PC-9 (cell line): Measurements from ENCODE around the gene ADAD1. TPM values are rescaled to one million over a fixed set of nuclear protein-coding genes. Genes with fewer than 3 reads are reported as not detected.

Experiments
- BruUV-seq: library from RNA; stranded (reverse); fragments of 400-500 nt; replicated peaks from 2 replicates; lab custom pipeline; 2021; lab: Mats Ljungman, UMichigan
- CTCF ChIA-PET: fragments of 300-600 bp; sonication (Branson Sonifier 250); formaldehyde crosslinking; loops from one replicate; lab custom pipeline; 2022; ENCODE audit warnings: antibody characterized with exemption; lab: Charles Lee
- POLR2A ChIA-PET: fragments of 300-600 bp; sonication (Branson Sonifier 250); formaldehyde crosslinking; loops from one replicate; lab custom pipeline; 2022; ENCODE audit warnings: antibody characterized with exemption; ENCODE audit not compliant: unreplicated experiment; lab: Charles Lee
- DNase-seq, 2 experiments: peaks; one replicate each; pipeline versions ENCODE4 v3.0.0 to v3.0.0-alpha.2; 2015 to 2022; ENCODE audit warnings: mixed read lengths in 1 of 2
- H2AFZ ChIP-seq: fragments of 200-600 bp; sonication (generic); 2 replicates; pipeline ENCODE4 v1.8.1; 2017; ENCODE audit warnings: antibody characterized with exemption
- H3F3A ChIP-seq: fragments of 200-600 bp; sonication (generic); 2 replicates; pipeline ENCODE4 v1.8.1; 2017; ENCODE audit warnings: antibody characterized with exemption, mild to moderate bottlenecking, low read depth; ENCODE audit not compliant: insufficient read depth
- H3K27ac ChIP-seq: fragments of 200-600 bp; sonication (generic); 2 replicates; pipeline ENCODE4 v1.6.1; 2016; ENCODE audit warnings: mixed run types
- H3K27me3 ChIP-seq: fragments of 200-600 bp; sonication (generic); 2 replicates; pipeline ENCODE4 v1.6.1; 2016; ENCODE audit warnings: low read depth, mixed run types; ENCODE audit not compliant: insufficient read depth
- H3K36me3 ChIP-seq: fragments of 200-600 bp; sonication (generic); 2 replicates; pipeline ENCODE4 v1.6.1; 2016; ENCODE audit warnings: low read depth, mixed run types
- H3K4me1 ChIP-seq: fragments of 200-600 bp; sonication (generic); replicated peaks from 2 replicates; pipeline ENCODE4 v1.6.1; 2016; ENCODE audit warnings: mixed run types; ENCODE audit not compliant: insufficient read depth
- H3K4me2 ChIP-seq: fragments of 200-600 bp; sonication (generic); 2 replicates; pipeline ENCODE4 v1.6.1; 2017; ENCODE audit warnings: mixed run types
- H3K4me3 ChIP-seq: fragments of 200-600 bp; sonication (generic); 2 replicates; pipeline ENCODE4 v1.6.1; 2016; ENCODE audit warnings: mixed run types
- H3K79me2 ChIP-seq: fragments of 200-600 bp; sonication (generic); 2 replicates; pipeline ENCODE4 v1.6.1; 2017; ENCODE audit warnings: low read depth, mixed run types
- H3K9me2 ChIP-seq: fragments of 200-600 bp; sonication (generic); 2 replicates; pipeline ENCODE4 v1.8.1; 2017; ENCODE audit warnings: mild to moderate bottlenecking; ENCODE audit not compliant: insufficient read depth
- H3K9me3 ChIP-seq: fragments of 200-600 bp; sonication (generic); 2 replicates; pipeline ENCODE4 v1.8.1; 2016; ENCODE audit warnings: low read depth; ENCODE audit not compliant: insufficient read depth
- H4K20me1 ChIP-seq: fragments of 200-600 bp; sonication (generic); 2 replicates; pipeline ENCODE4 v1.8.1; 2017; ENCODE audit not compliant: insufficient read depth
- EZH2 ChIP-seq: fragments of 200-600 bp; sonication (generic); IDR thresholded peaks from 2 replicates; pipeline ENCODE4 v1.8.0; 2017; ENCODE audit warnings: antibody characterized with exemption, low read depth
- intact Hi-C: fragments of 100-400 bp; cut with micrococcal nuclease; formaldehyde crosslinking; loops from one replicate; pipeline ENCODE4 v1.10.0; 2022; ENCODE audit not compliant: unreplicated experiment
- total RNA-seq: library from RNA; stranded (reverse); gene quantifications from 2 replicates; pipeline ENCODE4 v1.2.3, GENCODE V29; 2021
- TF ChIP-seq, protein P1 (sequence below): fragments of 200-600 bp; sonication (generic); conservative IDR thresholded peaks from 2 replicates; pipeline ENCODE4 v1.6.1; 2017; ENCODE audit warnings: mixed run types, antibody characterized with exemption, mild to moderate bottlenecking, moderate library complexity

ADAD1 gene
- total RNA-seq, 1 experiment from 2014 or later = not detected

DNA sequence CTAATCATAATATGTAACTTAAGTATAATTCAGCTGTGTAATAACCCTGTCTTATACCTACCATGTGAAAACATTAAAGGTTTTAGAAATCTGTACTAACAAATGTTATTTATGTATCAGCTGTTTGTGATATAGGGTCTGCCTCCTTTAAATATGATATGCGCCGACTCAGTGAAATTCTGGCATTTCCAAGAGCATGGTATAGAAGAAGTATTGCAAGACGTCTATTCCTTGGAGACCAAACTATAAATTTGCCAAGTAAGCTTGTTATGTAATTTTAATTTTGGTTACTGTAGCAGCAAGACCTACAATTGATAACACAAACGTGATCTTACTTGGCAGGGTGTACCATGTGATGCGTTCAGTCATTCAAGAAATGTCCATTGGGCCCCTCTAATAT is 32.3 kb upstream of the ADAD1 start:
- intact Hi-C loops = no loop called here
- Histone ChIP-seq H3K27me3 (no peaks in the 10 kb centered on the region), H2AFZ (no peak overlapping the region), H3K4me1 (no peaks in the 10 kb centered on the region), H4K20me1 (0 out of 2 replicates have a peak, but pooled peaks cover 3% of the 10 kb centered on the region), H3K36me3 (peaks cover 23% of the 10 kb centered on the region; the same call in 1 of the 2 replicates), H3K4me3 (no peak overlapping the region), H3K4me2 (no peak overlapping the region), H3K9me2 (no peaks in the 10 kb centered on the region; the same call in 1 of the 2 replicates), H3F3A (no peaks in the 10 kb centered on the region), H3K9me3 (no peaks in the 10 kb centered on the region), H3K27ac (no peak overlapping the region), H3K79me2 (no peaks in the 10 kb centered on the region)
- TF ChIP-seq EZH2 = no peak
- TF ChIP-seq, protein P1, sequence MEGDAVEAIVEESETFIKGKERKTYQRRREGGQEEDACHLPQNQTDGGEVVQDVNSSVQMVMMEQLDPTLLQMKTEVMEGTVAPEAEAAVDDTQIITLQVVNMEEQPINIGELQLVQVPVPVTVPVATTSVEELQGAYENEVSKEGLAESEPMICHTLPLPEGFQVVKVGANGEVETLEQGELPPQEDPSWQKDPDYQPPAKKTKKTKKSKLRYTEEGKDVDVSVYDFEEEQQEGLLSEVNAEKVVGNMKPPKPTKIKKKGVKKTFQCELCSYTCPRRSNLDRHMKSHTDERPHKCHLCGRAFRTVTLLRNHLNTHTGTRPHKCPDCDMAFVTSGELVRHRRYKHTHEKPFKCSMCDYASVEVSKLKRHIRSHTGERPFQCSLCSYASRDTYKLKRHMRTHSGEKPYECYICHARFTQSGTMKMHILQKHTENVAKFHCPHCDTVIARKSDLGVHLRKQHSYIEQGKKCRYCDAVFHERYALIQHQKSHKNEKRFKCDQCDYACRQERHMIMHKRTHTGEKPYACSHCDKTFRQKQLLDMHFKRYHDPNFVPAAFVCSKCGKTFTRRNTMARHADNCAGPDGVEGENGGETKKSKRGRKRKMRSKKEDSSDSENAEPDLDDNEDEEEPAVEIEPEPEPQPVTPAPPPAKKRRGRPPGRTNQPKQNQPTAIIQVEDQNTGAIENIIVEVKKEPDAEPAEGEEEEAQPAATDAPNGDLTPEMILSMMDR = no peak
- CTCF ChIA-PET = no interaction called here
- BruUV-seq = no TSS peak
- POLR2A ChIA-PET = no interaction called here
- no peak for DNase-seq

DNA sequence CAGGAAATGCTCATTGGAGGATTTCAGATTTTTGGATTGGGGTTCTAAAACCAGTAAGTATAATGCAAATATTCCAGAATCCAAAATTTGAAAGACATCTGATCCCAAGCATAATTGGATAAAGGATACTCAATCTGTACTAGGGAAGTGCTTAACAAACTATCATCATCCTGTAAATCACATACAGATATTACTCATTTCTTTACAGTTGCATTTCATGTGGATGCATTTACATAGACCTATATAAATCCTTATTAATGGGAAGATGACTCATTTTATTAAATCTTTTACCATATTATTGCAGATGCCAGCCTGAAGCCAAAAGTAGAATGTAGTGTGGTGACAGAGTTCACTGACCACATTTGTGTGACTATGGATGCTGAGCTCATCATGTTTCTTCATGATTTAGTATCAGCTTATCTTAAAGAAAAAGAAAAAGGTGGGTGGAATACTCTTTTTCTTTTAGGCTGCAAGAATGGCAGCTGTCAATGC is 22.4 kb upstream of the ADAD1 start:
- Histone ChIP-seq H2AFZ (no peak overlapping the region), H3K4me3 (no peak overlapping the region), H3K36me3 (peaks cover 14% of the 10 kb centered on the region; the same call in 1 of the 2 replicates), H3K9me3 (no peaks in the 10 kb centered on the region), H3K4me2 (no peak overlapping the region), H3K27ac (no peak overlapping the region), H3F3A (no peaks in the 10 kb centered on the region), H4K20me1 (no peaks in the 10 kb centered on the region; the same call in 1 of the 2 replicates), H3K79me2 (no peaks in the 10 kb centered on the region), H3K27me3 (no peaks in the 10 kb centered on the region), H3K4me1 (no peaks in the 10 kb centered on the region), H3K9me2 (0 out of 2 replicates have a peak, but pooled peaks cover 7% of the 10 kb centered on the region)
- no peak for DNase-seq
- intact Hi-C loops = no loop called here
- POLR2A ChIA-PET = no interaction called here
- no peak for TF ChIP-seq EZH2
- TF ChIP-seq, protein P1 = no peak
- no TSS peak for BruUV-seq
- CTCF ChIA-PET = no interaction called here

DNA sequence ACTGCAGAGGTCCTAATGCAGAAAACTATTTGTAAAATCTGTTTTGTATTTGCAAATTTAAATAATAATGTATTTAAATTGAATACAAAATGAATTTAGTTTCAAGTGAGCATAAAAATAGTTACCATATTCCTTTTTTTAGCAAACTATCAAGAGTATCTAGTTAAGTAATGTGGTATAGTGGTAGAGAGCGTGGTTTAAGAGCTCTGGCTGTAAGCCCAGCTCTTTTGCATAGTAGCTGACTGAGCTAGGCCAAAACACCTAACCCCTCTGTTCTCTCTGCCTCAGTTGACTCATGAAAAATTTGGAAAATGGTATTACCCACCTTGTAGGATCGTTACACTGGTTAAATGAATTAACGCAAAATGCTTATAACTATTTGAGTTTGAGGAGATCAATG is 18.1 kb upstream of the ADAD1 start:
- no peaks in the 10 kb centered on the region for H3K9me3 ChIP-seq
- H3K36me3 ChIP-seq = peaks cover 12% of the 10 kb centered on the region; the same call in 1 of the 2 replicates
- no peak for TF ChIP-seq EZH2
- TF ChIP-seq, protein P1 = no peak
- ChIA-PET CTCF (no interaction called here), POLR2A (no interaction called here)
- no peaks in the 10 kb centered on the region for H3K27me3 ChIP-seq
- no peak for DNase-seq
- intact Hi-C loops = no loop called here
- H2AFZ ChIP-seq = no peak overlapping the region
- no peaks in the 10 kb centered on the region for H3K79me2 ChIP-seq
- 0 out of 2 replicates have a peak, but pooled peaks cover 4% of the 10 kb centered on the region for H3K9me2 ChIP-seq
- no peak overlapping the region for H3K4me3 ChIP-seq
- H3K27ac ChIP-seq = no peak overlapping the region
- no peaks in the 10 kb centered on the region; the same call in 1 of the 2 replicates for H4K20me1 ChIP-seq
- no TSS peak for BruUV-seq
- H3K4me2 ChIP-seq = no peak overlapping the region
- no peaks in the 10 kb centered on the region for H3F3A ChIP-seq
- H3K4me1 ChIP-seq = no peaks in the 10 kb centered on the region
